ENCODE measurements around the gene RNF213. TPM values are rescaled to one million over a fixed set of nuclear protein-coding genes. Genes with fewer than 3 reads are reported as not detected.

RNF213 gene
- total and polyA plus RNA-seq, 4 donors, result 18.2 to 104 (median 33.5) TPM

DNA sequence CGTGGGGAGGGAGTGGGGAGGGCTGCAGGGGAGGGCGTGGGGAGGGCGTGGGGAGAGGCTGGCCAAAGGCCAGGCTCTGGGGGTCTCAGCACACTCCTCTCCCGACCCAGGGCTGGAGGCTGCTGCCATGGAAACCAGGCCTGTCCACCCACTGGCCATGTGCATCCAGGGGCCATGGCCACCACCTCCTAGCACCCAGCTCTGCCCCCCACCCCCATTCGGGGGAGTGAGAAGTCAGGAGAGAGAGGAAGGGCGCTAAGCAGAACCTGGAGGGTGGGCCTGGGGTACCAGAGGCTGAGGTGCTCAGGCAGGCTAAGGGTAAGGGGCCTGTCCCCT, 184.0 kb downstream of the RNF213 start:
- TF ChIP-seq, protein P1, sequence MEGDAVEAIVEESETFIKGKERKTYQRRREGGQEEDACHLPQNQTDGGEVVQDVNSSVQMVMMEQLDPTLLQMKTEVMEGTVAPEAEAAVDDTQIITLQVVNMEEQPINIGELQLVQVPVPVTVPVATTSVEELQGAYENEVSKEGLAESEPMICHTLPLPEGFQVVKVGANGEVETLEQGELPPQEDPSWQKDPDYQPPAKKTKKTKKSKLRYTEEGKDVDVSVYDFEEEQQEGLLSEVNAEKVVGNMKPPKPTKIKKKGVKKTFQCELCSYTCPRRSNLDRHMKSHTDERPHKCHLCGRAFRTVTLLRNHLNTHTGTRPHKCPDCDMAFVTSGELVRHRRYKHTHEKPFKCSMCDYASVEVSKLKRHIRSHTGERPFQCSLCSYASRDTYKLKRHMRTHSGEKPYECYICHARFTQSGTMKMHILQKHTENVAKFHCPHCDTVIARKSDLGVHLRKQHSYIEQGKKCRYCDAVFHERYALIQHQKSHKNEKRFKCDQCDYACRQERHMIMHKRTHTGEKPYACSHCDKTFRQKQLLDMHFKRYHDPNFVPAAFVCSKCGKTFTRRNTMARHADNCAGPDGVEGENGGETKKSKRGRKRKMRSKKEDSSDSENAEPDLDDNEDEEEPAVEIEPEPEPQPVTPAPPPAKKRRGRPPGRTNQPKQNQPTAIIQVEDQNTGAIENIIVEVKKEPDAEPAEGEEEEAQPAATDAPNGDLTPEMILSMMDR (IDR thresholded peaks at IDR 0.05; ENCODE audit: low read depth, low read length, missing input control), result no peak
- TF ChIP-seq EGR1 (IDR thresholded peaks at IDR 0.05; ENCODE audit: low read depth in 2 of 2), result no peak
- Histone ChIP-seq H3K9ac (ENCODE audit: low read depth in 1 of 2, low read length in 2 of 2) (no peak overlapping the region), H3K27me3 (ENCODE audit: control insufficient read depth in 4 of 4, insufficient read depth in 4 of 4, low read length in 3 of 4) (no peaks in the 10 kb centered on the region), H3K36me3 (ENCODE audit: control insufficient read depth in 4 of 4, insufficient read depth in 3 of 4, low read depth in 1 of 4, low read length in 3 of 4) (peaks cover 0 to 1% (median 0%) of the 10 kb centered on the region in 4 donors), H3K4me1 (ENCODE audit: control insufficient read depth in 4 of 4, insufficient read depth in 4 of 4, low read length in 3 of 4) (peaks cover 0 to 4% (median 0%) of the 10 kb centered on the region in 4 donors), H3K27ac (ENCODE audit: low read depth in 1 of 2, low read length in 2 of 2) (no peak overlapping the region), H3K4me3 (ENCODE audit: low read depth in 1 of 3, low read length in 3 of 3) (no peak overlapping the region), H3K9me3 (ENCODE audit: control insufficient read depth in 4 of 4, low read length in 3 of 4) (no peaks in the 10 kb centered on the region)
- no peak for DNase-seq (ENCODE audit: low spot score)
- WGBS, result 79% methylated on average over 6 of the region's 6 CpGs

DNA sequence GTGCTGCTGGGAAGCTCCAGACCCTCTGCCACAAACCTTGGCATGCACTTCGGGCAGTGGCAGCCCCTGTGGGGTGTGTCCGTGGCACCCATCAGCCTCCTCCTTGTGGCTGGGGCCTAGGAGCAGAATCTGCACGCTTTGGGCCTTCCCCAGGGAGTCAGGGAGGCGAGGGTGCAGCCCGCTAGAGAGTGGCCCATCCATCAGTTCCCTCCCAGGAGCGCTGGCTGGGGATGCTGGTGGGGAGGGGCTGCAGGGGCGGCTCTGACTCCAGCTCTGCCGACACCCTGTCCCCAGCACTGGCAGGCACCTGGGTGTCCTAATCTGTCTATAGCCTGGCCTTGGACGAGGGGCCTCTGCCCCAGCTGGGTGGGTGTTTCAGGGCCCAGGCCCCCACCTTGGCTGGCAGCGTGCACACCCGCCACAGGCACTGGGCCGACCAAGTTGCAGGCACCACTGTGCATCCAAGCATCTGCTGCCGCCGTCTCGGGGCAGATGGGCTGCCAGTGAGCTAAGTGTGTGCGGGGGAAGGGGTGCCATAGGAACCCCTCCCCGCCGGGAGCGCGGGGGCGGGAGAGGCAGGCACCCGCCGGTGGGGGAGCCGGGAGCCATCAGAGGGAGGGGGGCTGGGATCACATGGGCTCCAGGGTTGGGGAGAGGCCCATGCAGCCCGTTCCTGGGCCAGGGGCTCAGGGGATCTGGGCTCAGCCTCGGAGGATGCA, 184.5 kb downstream of the RNF213 start:
- WGBS, result 76% methylated on average over 26 of the region's 26 CpGs

DNA sequence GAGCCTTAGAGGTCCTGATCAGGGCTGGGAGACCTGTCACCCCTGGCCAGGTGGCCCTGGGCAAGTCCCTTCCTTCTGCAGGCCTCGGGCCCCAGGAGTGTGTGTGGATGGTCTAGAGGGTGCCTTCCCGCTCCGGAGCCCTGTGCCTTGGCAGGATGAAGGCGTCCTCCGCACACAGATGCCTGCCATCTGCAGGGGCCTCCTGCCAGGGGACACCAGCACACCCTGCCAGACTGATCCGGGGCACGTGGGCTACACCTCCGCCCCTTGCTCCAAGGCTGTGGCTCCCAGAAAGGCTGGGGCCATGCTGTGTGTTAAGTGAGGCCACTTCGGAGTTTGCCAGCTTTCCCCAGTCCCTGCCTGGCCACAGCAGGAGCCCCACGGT, 185.1 kb downstream of the RNF213 start:
- Histone ChIP-seq H3K4me3 (ENCODE audit: low read depth in 1 of 3, low read length in 3 of 3) (no peak overlapping the region), H3K27ac (ENCODE audit: low read depth in 1 of 2, low read length in 2 of 2) (no peak overlapping the region), H3K36me3 (ENCODE audit: control insufficient read depth in 4 of 4, insufficient read depth in 3 of 4, low read depth in 1 of 4, low read length in 3 of 4) (peaks cover 0 to 1% (median 0%) of the 10 kb centered on the region in 4 donors), H3K27me3 (ENCODE audit: control insufficient read depth in 4 of 4, insufficient read depth in 4 of 4, low read length in 3 of 4) (no peaks in the 10 kb centered on the region), H3K4me1 (ENCODE audit: control insufficient read depth in 4 of 4, insufficient read depth in 4 of 4, low read length in 3 of 4) (peaks cover 0 to 4% (median 0%) of the 10 kb centered on the region in 4 donors), H3K9ac (ENCODE audit: low read depth in 1 of 2, low read length in 2 of 2) (no peak overlapping the region), H3K9me3 (ENCODE audit: control insufficient read depth in 4 of 4, low read length in 3 of 4) (no peaks in the 10 kb centered on the region)
- TF ChIP-seq YY1 (IDR thresholded peaks at IDR 0.05), result no peak
- no peak for TF ChIP-seq FOXA1 (IDR thresholded peaks at IDR 0.05)
- no peak for TF ChIP-seq EGR1 (IDR thresholded peaks at IDR 0.05; ENCODE audit: low read depth in 2 of 2)
- TF ChIP-seq, protein P2, sequence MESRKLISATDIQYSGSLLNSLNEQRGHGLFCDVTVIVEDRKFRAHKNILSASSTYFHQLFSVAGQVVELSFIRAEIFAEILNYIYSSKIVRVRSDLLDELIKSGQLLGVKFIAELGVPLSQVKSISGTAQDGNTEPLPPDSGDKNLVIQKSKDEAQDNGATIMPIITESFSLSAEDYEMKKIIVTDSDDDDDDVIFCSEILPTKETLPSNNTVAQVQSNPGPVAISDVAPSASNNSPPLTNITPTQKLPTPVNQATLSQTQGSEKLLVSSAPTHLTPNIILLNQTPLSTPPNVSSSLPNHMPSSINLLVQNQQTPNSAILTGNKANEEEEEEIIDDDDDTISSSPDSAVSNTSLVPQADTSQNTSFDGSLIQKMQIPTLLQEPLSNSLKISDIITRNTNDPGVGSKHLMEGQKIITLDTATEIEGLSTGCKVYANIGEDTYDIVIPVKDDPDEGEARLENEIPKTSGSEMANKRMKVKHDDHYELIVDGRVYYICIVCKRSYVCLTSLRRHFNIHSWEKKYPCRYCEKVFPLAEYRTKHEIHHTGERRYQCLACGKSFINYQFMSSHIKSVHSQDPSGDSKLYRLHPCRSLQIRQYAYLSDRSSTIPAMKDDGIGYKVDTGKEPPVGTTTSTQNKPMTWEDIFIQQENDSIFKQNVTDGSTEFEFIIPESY (IDR thresholded peaks at IDR 0.05), result no peak
- TF ChIP-seq, protein P3, sequence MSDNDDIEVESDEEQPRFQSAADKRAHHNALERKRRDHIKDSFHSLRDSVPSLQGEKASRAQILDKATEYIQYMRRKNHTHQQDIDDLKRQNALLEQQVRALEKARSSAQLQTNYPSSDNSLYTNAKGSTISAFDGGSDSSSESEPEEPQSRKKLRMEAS (IDR thresholded peaks at IDR 0.05), result no peak
- TF ChIP-seq RAD21 (IDR thresholded peaks at IDR 0.05), result no peak
- no peak for TF ChIP-seq GABPA (IDR thresholded peaks at IDR 0.05 in 1 of 2, conservative IDR thresholded peaks at IDR 0.05 in 1 of 2)
- TF ChIP-seq NR2F2 (IDR thresholded peaks at IDR 0.05), result no peak
- TF ChIP-seq, protein P4, sequence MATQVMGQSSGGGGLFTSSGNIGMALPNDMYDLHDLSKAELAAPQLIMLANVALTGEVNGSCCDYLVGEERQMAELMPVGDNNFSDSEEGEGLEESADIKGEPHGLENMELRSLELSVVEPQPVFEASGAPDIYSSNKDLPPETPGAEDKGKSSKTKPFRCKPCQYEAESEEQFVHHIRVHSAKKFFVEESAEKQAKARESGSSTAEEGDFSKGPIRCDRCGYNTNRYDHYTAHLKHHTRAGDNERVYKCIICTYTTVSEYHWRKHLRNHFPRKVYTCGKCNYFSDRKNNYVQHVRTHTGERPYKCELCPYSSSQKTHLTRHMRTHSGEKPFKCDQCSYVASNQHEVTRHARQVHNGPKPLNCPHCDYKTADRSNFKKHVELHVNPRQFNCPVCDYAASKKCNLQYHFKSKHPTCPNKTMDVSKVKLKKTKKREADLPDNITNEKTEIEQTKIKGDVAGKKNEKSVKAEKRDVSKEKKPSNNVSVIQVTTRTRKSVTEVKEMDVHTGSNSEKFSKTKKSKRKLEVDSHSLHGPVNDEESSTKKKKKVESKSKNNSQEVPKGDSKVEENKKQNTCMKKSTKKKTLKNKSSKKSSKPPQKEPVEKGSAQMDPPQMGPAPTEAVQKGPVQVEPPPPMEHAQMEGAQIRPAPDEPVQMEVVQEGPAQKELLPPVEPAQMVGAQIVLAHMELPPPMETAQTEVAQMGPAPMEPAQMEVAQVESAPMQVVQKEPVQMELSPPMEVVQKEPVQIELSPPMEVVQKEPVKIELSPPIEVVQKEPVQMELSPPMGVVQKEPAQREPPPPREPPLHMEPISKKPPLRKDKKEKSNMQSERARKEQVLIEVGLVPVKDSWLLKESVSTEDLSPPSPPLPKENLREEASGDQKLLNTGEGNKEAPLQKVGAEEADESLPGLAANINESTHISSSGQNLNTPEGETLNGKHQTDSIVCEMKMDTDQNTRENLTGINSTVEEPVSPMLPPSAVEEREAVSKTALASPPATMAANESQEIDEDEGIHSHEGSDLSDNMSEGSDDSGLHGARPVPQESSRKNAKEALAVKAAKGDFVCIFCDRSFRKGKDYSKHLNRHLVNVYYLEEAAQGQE (IDR thresholded peaks at IDR 0.05), result no peak
- no peak for TF ChIP-seq HNF4A (conservative IDR thresholded peaks at IDR 0.05)
- no peak for DNase-seq (ENCODE audit: low spot score)
- whole genome bisulfite sequencing, result 89% methylated on average over 10 of the region's 10 CpGs

More for the DNA sequence above, 184.5 kb downstream of the RNF213 start:
- Histone ChIP-seq H3K9me3 (ENCODE audit: control insufficient read depth in 4 of 4, low read length in 3 of 4) (no peaks in the 10 kb centered on the region), H3K4me1 (ENCODE audit: control insufficient read depth in 4 of 4, insufficient read depth in 4 of 4, low read length in 3 of 4) (peaks cover 0 to 4% (median 0%) of the 10 kb centered on the region in 4 donors), H3K9ac (ENCODE audit: low read depth in 1 of 2, low read length in 2 of 2) (no peak overlapping the region), H3K4me3 (ENCODE audit: low read depth in 1 of 3, low read length in 3 of 3) (no peak overlapping the region), H3K27ac (ENCODE audit: low read depth in 1 of 2, low read length in 2 of 2) (no peak overlapping the region), H3K27me3 (ENCODE audit: control insufficient read depth in 4 of 4, insufficient read depth in 4 of 4, low read length in 3 of 4) (no peaks in the 10 kb centered on the region), H3K36me3 (ENCODE audit: control insufficient read depth in 4 of 4, insufficient read depth in 3 of 4, low read depth in 1 of 4, low read length in 3 of 4) (peaks cover 0 to 1% (median 0%) of the 10 kb centered on the region in 4 donors)
- no peak for DNase-seq (ENCODE audit: low spot score)
- no peak for TF ChIP-seq HNF4A (conservative IDR thresholded peaks at IDR 0.05)

All from liver (tissue), 9 donors.